ENCODE measurements around the gene CLEC20A.

The CLEC20A gene

GRCh38 chr1:178472531-178472930, 24.2 kb downstream of the CLEC20A start:
- no peaks in the 10 kb centered on the region for H3K4me1 Mint-ChIP-seq

DNA sequence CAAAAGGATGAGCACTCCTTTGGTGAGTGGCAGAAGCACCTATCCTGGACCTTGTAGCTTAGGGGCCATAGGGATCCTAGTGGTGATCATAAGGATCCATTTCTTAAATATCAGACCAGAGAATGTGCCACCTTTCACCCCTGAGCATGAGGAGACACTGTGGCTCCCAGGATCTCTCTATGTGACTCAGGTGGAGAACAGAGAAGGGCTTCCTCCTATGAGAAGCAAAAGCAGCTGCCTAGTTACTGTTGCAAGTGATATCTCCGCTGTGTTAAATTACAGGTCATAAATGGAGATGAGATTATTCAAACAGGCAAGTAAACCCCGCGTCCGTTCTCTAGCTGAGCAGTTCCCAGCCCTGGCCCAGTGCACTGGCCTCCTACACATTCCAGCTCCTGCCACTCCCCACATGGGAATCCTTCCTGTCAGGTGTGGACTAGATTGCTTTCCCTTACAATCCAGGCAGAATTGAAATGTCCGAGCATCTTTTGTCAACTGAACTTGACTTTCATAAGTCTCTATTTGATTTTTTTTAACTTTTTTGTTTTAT, 26.3 kb downstream of the CLEC20A start:
- H3K4me3 Mint-ChIP-seq, result no peak overlapping the region

More at GRCh38 chr1:178472531-178472930, 24.2 kb downstream of the CLEC20A start:
- no peaks in the 10 kb centered on the region for H3K36me3 Mint-ChIP-seq
- H3K27me3 Mint-ChIP-seq, result peaks cover 17% of the 10 kb centered on the region
- no peaks in the 10 kb centered on the region for H3K9me3 Mint-ChIP-seq
- H3K4me3 Mint-ChIP-seq, result no peak overlapping the region
- H3K27ac Mint-ChIP-seq, result no peak overlapping the region

DNA sequence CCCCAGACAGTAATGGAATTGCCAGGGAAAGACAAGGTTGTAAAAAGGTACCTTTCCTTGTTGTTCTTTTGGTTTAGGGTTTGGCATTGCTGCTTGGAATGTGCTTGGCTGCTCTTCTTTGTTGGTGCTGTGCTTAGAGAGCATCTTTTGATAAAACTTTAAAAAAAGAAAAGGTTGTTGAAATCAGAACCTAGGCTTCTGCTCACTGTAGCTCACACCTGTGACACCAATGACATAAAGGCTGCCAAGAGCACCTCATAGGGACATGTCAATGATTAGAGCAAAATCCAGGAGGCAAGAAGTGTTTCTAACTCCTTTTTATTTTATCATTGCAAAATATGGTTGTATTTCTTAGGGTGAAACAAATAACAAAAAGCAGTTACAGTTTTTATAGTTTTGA, 28.9 kb downstream of the CLEC20A start:
- Mint-ChIP-seq H3K4me3 (no peak overlapping the region), H3K9me3 (no peaks in the 10 kb centered on the region), H3K36me3 (no peaks in the 10 kb centered on the region), H3K27ac (no peak overlapping the region), H3K4me1 (no peaks in the 10 kb centered on the region), H3K27me3 (peaks cover 9% of the 10 kb centered on the region)

More for the DNA sequence above, 26.3 kb downstream of the CLEC20A start:
- H3K27ac Mint-ChIP-seq, result no peak overlapping the region
- H3K4me1 Mint-ChIP-seq, result no peaks in the 10 kb centered on the region
- H3K27me3 Mint-ChIP-seq, result peaks cover 15% of the 10 kb centered on the region
- H3K36me3 Mint-ChIP-seq, result no peaks in the 10 kb centered on the region
- no peaks in the 10 kb centered on the region for H3K9me3 Mint-ChIP-seq

DNA sequence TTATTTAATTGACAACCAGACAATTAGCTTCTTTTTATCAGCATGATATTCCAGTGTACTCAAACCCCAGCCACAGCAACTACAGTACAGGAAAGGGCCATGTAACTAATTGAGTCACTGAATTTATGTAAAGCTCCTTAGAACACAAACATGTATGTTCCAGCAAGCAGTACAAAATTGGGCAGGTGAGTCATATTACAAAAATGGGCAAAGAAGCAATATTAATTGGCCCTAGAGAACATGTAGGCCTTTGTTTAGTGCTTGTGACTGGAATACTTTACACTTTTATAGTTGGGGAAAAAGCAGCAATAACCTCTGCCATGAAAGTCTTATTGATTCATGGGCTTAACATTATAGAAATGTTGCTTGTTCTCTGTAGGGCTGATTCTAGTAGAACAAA, 31.8 kb downstream of the CLEC20A start:
- H3K4me3 Mint-ChIP-seq, result no peak overlapping the region
- no peaks in the 10 kb centered on the region for H3K4me1 Mint-ChIP-seq
- peaks cover 11% of the 10 kb centered on the region for H3K27me3 Mint-ChIP-seq
- H3K36me3 Mint-ChIP-seq, result no peaks in the 10 kb centered on the region
- no peak overlapping the region for H3K27ac Mint-ChIP-seq
- H3K9me3 Mint-ChIP-seq, result no peaks in the 10 kb centered on the region

DNA sequence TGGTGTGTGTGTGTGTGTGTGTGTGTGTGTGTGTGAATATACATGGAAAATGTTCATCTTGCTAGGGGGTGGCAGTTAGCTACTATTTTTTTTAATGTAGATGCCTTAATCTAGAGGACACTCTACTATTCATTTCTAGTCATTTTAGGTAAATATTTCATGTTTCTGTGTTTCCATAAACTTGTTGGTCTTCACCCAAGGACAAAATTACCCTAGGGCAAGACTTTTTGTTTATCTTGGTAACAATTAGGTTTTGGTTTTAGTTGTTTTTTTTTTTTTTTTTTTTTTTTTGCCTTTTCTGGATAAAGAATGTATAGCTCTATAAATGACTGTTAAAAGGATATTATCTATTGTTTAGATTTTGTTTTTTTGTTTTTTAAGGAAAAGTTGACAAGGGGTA, 32.2 kb downstream of the CLEC20A start:
- Mint-ChIP-seq H3K27me3 (peaks cover 11% of the 10 kb centered on the region), H3K27ac (no peak overlapping the region), H3K4me3 (no peak overlapping the region), H3K4me1 (no peaks in the 10 kb centered on the region), H3K9me3 (no peaks in the 10 kb centered on the region), H3K36me3 (no peaks in the 10 kb centered on the region)

DNA sequence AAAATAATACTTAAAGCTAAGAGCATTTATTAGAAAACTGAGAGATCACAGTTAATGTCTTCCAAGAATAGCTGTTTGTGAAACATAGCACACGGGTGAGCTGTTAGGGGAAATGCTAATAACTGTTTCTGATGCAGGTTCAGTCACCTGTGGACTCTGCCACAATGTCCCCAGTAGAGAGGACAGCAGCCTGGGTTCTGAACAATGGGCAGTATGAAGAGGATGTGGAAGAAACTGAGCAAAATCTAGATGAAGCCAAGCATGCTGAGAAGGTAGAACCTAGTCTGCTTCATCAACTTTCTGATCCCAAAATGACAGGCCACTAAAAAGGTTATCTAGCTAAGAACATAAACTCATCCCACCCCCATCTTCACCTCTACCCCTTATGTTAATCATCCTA, 32.6 kb downstream of the CLEC20A start:
- H3K9me3 Mint-ChIP-seq, result no peaks in the 10 kb centered on the region
- H3K27ac Mint-ChIP-seq, result no peak overlapping the region
- no peaks in the 10 kb centered on the region for H3K36me3 Mint-ChIP-seq
- H3K27me3 Mint-ChIP-seq, result peaks cover 11% of the 10 kb centered on the region
- no peaks in the 10 kb centered on the region for H3K4me1 Mint-ChIP-seq
- H3K4me3 Mint-ChIP-seq, result no peak overlapping the region

DNA sequence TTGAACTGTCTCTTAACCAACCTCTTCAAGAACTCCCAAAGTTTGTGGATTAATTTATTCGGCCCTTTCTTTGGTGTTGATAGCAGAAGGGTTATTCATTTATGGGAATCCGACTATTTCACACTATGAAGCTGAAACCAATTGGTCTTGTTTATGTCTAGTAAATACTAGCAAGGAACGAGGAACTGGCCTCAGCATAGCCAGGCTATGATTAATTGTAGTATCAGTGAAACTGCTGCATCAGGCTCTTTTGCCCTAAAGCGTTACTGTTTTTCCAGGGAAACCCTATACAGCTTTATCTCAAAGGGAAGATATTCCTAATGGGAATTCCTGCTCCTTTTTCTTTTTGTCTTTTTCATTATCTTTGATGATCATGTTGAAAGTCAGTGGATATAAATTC, 35.1 kb downstream of the CLEC20A start:
- Mint-ChIP-seq H3K36me3 (no peaks in the 10 kb centered on the region), H3K27ac (no peak overlapping the region), H3K4me1 (no peaks in the 10 kb centered on the region), H3K9me3 (no peaks in the 10 kb centered on the region), H3K4me3 (no peak overlapping the region), H3K27me3 (peaks cover 3% of the 10 kb centered on the region)

- Mint-ChIP-seq H3K27me3 (peaks cover 3% of the 10 kb centered on the region), H3K27ac (no peak overlapping the region), H3K9me3 (no peaks in the 10 kb centered on the region), H3K4me1 (no peaks in the 10 kb centered on the region), H3K4me3 (no peak overlapping the region), H3K36me3 (no peaks in the 10 kb centered on the region)
These were observed 35.7 kb downstream of the CLEC20A start for GRCh38 chr1:178461104-178461503.

GRCh38 chr1:178458203-178458602, 38.6 kb downstream of the CLEC20A start:
- H3K27me3 Mint-ChIP-seq, result peaks cover 1% of the 10 kb centered on the region
- no peak overlapping the region for H3K4me3 Mint-ChIP-seq
- no peaks in the 10 kb centered on the region for H3K4me1 Mint-ChIP-seq
- H3K9me3 Mint-ChIP-seq, result no peaks in the 10 kb centered on the region
- H3K27ac Mint-ChIP-seq, result no peak overlapping the region
- no peaks in the 10 kb centered on the region for H3K36me3 Mint-ChIP-seq

DNA sequence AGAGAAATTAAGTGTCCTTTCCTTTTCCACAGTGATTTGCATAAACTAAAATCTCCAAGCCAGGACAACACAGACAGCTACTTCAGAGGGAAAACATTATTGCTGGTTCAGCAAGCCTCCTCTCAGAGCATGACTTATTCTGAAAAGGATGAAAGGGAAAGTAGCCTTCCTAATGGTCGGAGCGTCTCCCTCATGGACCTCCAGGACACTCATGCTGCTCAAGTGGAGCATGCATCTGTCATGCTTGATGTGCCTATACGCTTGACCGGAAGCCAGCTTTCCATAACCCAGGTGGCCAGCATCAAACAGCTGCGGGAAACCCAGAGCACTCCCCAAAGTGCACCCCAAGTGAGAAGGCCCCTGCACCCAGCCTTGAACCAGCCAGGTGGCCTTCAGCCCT, 39.1 kb downstream of the CLEC20A start:
- Mint-ChIP-seq H3K4me3 (no peak overlapping the region), H3K4me1 (no peaks in the 10 kb centered on the region), H3K9me3 (no peaks in the 10 kb centered on the region), H3K27ac (no peak overlapping the region), H3K27me3 (peaks cover 1% of the 10 kb centered on the region), H3K36me3 (no peaks in the 10 kb centered on the region)

DNA sequence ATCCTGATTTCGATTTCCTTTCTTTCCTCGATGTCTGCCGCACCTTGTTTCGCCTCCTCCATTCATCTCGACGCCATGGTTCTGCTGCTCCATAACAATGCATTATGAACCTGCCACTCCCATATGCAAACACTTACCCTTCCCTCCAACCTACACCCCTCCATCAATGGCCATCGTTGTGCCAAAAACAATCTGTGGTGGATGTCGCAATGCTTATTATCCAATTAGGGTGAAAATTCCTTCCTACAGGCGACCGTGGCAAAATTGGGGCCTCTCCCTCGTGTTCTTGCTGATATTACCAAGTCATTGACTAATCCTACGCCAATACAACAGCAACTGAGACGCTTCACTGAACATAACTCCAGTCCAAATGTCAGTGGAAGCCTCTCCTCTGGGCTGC, 40.3 kb downstream of the CLEC20A start:
- Mint-ChIP-seq H3K4me1 (no peaks in the 10 kb centered on the region), H3K36me3 (no peaks in the 10 kb centered on the region), H3K27ac (no peak overlapping the region), H3K27me3 (no peaks in the 10 kb centered on the region), H3K9me3 (no peaks in the 10 kb centered on the region), H3K4me3 (no peak overlapping the region)

DNA sequence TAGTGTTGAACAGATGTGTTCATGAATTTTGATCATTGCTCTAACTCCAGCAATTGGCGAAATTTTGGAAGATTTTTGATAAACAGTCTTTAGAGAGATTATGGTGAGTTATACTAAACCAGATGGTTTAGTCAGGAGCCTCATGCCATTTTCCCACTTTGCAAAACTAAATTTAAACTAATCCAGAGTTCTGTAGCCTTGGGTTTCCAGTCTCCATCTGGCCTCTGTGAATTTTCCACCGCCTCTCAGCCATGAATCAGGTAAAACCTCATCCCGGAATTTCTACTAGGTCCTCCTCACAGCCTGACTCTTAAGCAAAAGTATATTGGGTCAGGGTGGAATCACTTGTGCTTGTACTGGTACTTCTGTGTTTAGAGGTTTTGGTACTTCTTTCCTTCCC, 44.8 kb downstream of the CLEC20A start:
- Mint-ChIP-seq H3K9me3 (no peaks in the 10 kb centered on the region), H3K4me1 (no peaks in the 10 kb centered on the region), H3K27me3 (no peaks in the 10 kb centered on the region), H3K27ac (no peak overlapping the region), H3K36me3 (no peaks in the 10 kb centered on the region), H3K4me3 (no peak overlapping the region)

- Mint-ChIP-seq H3K9me3 (no peaks in the 10 kb centered on the region), H3K36me3 (no peaks in the 10 kb centered on the region), H3K4me3 (no peak overlapping the region), H3K27me3 (no peaks in the 10 kb centered on the region), H3K4me1 (no peaks in the 10 kb centered on the region), H3K27ac (no peak overlapping the region)
These were observed 45.2 kb downstream of the CLEC20A start for GRCh38 chr1:178451529-178451928.

- H3K27me3 Mint-ChIP-seq, result no peaks in the 10 kb centered on the region
- H3K36me3 Mint-ChIP-seq, result no peaks in the 10 kb centered on the region
- no peak overlapping the region for H3K4me3 Mint-ChIP-seq
- H3K27ac Mint-ChIP-seq, result no peak overlapping the region
- H3K4me1 Mint-ChIP-seq, result no peaks in the 10 kb centered on the region
- H3K9me3 Mint-ChIP-seq, result no peaks in the 10 kb centered on the region
These were observed 45.9 kb downstream of the CLEC20A start for GRCh38 chr1:178450871-178451270.

DNA sequence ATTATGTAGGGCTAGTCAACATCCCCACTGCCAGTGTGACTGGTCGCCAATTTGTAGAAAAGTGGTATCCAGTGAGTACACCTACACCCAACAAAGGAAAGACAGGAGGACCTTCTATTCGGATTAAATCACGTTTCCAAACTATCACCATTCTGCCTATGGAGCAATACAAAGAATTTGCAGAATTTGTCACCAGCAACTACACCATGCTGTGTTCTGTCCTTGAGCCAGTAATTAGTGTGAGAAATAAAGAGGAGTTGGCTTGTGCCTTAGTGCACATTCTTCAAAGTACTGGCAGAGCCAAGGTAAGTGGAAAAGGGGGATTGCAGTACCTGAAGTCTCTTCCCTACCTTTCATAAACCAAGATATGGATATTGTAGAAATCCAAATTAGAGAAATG, 53.8 kb downstream of the CLEC20A start:
- H3K4me1 Mint-ChIP-seq, result no peaks in the 10 kb centered on the region
- no peak overlapping the region for H3K27ac Mint-ChIP-seq
- H3K27me3 Mint-ChIP-seq, result peaks cover 8% of the 10 kb centered on the region
- no peaks in the 10 kb centered on the region for H3K9me3 Mint-ChIP-seq
- H3K4me3 Mint-ChIP-seq, result no peak overlapping the region
- H3K36me3 Mint-ChIP-seq, result no peaks in the 10 kb centered on the region

DNA sequence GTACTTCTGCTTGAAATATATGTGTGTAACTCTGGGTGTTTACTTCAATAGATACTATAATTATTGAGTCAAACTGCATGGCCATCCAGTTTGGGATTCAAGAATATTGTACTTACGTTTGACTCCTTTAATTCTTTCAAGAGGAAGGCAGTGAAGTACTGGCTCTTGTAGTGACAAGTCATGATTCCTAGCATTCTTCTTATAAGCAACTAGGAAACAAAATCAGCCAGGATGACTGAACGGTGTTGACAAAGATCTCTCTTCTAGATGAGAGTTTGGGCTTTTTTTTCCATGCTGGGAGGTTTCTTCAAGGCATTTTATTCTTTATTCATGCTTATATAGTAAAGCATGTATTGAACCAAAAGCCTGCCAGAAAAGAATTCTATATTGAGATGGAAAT, 58.3 kb downstream of the CLEC20A start:
- Mint-ChIP-seq H3K4me3 (no peak overlapping the region), H3K36me3 (no peaks in the 10 kb centered on the region), H3K9me3 (no peaks in the 10 kb centered on the region), H3K27me3 (peaks cover 11% of the 10 kb centered on the region), H3K4me1 (no peaks in the 10 kb centered on the region), H3K27ac (no peak overlapping the region)

DNA sequence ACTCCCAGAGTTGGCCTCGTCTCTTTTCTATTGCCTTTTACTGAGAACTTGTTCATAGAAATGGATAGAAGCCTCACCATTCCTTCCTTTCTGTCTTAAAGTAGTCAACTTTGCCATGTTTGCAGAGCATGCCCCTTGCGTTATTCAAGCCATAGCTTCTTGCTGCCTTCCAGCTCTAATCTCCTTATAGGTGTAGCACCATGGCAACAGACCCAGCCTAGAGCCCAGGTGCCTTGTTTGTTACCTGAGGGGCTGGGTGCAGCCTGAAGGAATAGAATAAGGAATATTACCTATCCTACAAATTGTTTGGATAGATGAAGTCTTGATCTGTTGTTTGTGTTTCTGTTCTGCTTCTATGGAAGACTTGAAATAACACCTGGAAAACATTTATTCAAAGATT, 59.9 kb downstream of the CLEC20A start:
- Mint-ChIP-seq H3K4me1 (no peaks in the 10 kb centered on the region), H3K27ac (no peak overlapping the region), H3K9me3 (no peaks in the 10 kb centered on the region), H3K4me3 (no peak overlapping the region), H3K36me3 (no peaks in the 10 kb centered on the region), H3K27me3 (peaks cover 5% of the 10 kb centered on the region)
